Mammary epithelial cell (primary cell): ENCODE results near the gene GPRC5C.

ENCODE experiments used
- CTCF ChIP-seq, 2 donors: IDR thresholded peaks in 1 of 2; conservative IDR thresholded peaks in 1 of 2; 2 replicates each; pipeline ENCODE4 v1.5.1; 2011 to 2012; ENCODE audit warnings: inconsistent platforms in 2 of 2, low read length in 2 of 2, mild to moderate bottlenecking in 2 of 2, control low read depth in 1 of 2, low read depth in 1 of 2; ENCODE audit not compliant: insufficient read depth in 1 of 2; ENCODE audit errors: extremely low read depth in 1 of 2
- EZH2 ChIP-seq: IDR thresholded peaks from 2 replicates; pipeline ENCODE4 v1.6.1; 2012; ENCODE audit warnings: low read length, inconsistent platforms, borderline replicate concordance

- no peak for TF ChIP-seq CTCF (conservative IDR thresholded peaks at IDR 0.05 in 1 of 2, IDR thresholded peaks at IDR 0.05 in 1 of 2; ENCODE audit: extremely low read depth in 1 of 2, insufficient read depth in 1 of 2, low read depth in 1 of 2, low read length in 2 of 2)
- TF ChIP-seq EZH2: peak; percentile 41
Measured at GRCh38 chr17:74431568-74432423, at the start of gene GPRC5C.
